GM21447 (cell line): ENCODE results near the gene TBC1D14.

ENCODE experiments used
- ATAC-seq: cut with Tn5 transposase; IDR thresholded peaks from one replicate; pipeline ENCODE4 v1.9.1; 2021; ENCODE audit not compliant: unreplicated experiment

Gene TBC1D14

DNA sequence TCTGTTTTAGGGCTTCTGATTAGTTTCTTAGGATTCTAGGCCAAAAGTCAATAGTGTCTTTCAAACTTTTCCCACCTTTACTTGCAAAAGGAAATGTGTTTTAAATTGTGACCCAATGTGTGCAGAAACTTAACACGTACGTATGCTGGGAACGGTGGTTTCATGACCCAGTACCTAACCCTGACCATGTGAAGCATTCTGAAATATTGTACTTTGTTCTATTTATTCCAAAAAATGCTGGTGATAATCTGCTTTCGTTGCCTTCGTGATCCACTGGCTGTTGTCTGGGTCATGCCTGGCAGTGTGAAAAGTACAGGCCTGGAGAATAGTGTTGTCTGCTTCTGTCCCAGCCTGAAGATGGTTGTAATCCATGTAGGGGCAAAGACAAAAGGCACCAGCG lies 106.9 kb downstream of the TBC1D14 start:
- no peak for ATAC-seq

DNA sequence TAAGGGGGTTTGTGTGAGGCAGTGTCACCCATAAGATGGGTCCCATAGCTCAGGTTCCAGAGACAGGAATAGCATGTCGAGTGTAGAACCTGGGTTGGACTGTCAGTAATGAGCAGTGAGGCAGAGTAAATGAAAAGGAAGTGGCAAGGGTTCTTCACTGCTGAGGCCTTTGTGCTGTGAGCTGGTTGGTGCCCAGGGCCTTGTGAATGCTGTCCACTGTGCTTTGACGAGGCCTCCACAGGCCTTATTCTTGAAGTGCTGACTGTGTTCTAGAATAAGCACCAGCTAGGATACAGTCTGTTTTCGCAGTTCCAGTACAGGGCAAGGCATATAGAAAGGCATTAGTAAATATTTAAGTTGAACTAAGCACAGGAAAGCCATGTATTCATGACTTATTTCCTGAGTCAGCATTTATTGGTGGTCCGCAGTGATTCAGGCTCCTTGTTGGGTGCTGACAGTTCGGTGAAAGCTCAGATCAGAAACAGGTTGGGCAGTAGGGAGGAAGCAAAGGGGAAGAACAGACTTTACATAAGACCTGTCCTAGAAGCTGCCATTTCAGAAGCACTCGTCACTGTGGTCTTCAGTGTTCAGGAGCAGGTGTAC lies 107.9 kb downstream of the TBC1D14 start:
- ATAC-seq: no peak

DNA sequence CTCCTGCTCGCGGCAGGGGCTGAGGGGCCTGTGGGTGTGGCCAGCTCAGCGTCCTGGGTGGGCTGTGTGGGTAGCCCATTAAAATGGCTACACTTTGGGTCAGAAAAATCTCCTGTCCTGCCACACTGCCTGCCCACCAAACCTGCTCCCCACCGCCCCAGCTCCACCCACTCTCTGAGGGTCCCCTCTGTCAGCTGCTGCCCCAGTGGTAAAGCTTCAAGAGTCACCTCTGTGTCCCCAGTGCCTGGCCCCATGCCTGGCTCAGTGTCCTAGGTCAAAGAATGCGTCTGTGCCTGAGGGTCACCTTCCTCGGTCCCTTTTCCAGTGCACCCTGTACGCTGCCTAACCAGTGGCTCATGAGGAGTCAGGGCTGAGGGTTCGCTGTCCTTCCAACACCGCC lies 108.7 kb downstream of the TBC1D14 start:
- ATAC-seq: no peak

DNA sequence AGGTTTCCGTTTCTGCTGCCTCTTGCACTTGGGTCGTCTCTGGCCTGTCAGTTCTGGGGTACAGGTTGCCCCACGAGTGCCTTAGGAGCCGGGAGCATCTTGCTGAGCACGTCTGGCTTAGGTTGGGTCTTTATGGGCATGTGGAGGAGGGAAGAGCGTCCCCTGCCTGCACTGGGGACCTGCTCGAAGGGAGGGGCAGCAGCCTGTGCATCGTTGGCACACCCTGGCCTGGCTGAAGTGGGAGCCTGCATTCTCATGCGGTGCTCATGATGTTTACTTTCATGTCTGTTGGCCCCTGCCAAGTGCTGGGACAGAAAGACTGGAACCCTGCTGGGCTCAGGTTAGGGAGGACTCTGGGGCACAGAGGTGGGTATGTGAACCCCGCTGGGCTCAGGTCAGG lies 109.7 kb downstream of the TBC1D14 start:
- no peak for ATAC-seq

DNA sequence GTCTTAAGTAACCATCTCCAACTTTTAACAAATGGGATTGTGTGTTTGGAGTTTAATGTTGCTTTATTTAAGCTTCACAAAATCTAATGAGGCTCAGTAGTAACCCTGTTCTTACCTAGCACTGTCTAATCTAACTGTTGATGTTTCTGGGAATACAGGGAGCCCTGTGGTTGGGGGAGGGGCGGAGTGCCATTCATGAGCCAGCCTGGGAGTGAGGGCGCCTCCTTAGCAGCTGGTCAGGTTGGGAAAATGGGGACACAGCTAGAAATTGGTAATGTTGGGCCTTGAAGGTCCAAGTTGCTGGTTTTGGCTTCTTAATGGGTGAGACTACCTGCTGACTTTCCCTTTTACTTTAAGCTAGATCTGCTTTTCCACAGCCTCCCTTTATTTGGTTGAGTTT lies 110.7 kb downstream of the TBC1D14 start:
- ATAC-seq: no peak

DNA sequence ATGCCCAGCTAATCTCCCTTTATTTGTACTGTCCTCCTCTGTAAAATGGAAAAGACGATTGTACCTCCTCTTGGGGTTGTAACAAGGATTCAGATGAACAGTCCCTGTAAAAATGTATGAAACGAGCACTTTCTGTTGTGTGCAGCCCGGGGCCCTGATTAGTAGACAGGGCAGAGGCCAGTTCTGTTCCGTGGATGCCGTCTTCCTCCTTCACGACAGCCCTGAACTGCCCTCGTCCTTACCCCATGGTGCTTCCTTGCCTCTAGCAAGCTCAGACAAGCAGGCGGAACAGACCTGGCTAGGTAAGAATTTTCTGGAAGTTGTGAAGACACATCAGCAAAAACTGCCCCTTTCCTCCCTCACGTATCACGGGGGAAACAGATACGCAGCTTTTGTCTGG lies 111.2 kb downstream of the TBC1D14 start:
- no peak for ATAC-seq

DNA sequence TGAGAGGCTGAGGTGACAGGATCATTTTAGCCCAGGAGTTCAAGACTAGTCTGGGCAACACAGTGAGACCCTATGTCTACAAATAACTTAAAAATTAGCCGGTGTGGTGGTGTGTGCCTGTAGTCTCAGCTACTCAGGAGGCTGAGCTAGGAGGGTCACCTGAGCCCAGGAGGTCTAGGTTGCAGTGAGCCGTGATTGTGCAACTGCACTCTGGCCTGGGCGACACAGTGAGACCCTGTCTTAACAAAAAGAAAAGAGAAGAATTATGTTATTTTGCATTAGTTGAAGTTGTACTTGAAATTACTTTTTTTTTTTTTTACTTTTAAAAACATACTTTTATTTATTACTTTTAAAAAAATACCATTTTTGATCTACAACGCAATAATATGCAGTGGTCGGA lies 111.7 kb downstream of the TBC1D14 start:
- ATAC-seq: no peak

DNA sequence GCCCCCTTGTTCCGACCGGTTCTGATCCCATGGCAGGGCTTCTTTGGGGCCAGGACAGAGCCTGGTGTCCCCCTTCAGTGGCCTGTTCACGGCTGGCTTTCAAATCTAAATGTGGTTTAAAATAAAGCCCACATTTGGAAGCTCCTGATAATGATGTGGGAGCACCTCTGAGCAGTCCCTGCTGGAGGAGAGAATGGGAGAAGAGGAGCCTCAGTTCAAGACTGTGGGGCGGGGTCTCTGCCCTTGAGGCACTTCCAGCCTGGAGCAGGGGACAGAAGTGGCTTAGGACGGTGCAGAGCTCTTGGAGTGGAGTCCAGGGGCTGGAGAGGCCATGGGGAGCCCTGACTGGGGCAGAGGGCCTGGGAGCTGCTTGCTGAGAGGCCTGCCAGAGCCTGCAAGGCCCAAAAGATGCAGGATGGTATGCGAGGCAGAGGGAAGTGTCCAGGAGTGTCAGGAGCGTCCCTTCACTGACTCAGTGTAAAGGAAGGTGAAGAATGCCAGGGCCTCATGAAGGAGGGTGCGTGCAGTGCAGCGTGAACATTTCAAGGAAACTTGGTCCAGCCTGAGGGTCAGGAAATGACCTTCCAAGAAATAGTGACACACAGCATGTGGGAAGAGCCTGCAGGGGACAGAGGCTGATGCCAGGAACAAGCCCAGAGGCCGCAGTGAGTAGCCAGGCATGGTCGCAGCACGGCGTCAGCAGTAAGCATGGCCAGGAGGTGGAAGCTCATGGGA lies 112.5 kb downstream of the TBC1D14 start:
- no peak for ATAC-seq

DNA sequence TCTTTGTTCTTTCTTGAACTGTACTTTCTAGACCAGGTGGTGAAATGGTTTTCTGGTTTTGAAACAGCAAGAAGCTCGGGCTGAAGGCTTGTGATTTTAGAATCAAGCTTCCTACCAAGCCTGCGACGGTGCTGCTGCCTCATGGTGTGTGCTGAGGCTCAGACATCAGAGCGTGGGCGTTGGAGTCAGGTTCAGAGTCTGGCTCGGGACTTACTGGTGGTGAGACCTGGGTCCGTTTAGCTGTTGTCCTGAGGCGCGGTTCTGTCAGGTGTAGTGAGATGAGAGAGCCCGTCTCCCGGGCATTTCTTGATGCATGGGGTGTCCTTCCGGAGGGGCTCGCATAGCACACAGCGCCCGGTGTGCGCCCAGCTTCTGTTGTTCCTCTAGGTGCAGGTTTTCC lies 113.9 kb downstream of the TBC1D14 start:
- no peak for ATAC-seq

DNA sequence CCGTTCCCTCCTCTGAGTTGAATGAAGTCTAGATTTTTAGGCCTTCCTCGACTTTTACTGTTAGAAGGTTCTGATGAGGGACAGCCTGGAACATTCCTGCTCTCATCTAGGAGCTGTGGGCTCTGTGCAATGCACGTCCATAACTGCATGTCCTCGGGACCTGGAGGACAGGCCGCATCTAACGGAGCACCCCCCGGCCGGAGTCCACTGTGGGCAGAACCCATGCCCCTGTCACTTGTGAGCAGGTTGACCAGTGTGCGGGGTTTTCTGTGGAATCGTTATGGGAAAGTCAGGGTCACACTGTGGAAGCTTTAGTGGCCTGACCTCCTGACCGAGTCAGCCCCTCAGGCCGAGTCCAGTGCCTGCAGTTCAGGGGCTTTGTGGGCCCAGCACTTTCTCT lies 114.3 kb downstream of the TBC1D14 start:
- no peak for ATAC-seq

DNA sequence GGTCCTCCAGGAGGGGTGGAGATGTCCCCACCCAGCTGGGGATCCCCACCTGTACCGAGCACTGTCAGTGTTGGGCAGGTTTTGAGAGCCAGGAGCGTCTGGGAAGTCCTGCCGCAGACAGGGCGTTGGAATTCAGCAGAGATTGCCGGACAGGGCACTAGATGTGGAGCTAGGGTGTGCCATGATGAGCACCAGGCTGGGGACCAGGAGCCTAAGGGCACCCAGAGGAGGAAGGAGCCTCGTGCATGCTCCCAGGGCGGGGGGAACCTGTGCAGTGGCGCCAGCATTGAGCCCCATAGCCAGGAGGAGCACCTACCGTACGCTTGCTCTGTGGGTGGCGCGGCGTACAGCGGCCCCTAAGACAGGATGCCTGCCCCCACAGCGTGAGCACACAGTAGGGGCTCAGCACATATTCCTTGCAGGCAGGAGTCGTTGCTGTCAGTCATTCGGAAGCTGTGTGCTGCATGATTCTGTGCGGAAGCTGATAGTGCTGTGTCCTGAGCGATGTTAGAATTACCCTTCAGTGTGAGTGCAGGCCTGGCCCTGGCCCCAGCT lies 114.8 kb downstream of the TBC1D14 start:
- ATAC-seq: no peak

DNA sequence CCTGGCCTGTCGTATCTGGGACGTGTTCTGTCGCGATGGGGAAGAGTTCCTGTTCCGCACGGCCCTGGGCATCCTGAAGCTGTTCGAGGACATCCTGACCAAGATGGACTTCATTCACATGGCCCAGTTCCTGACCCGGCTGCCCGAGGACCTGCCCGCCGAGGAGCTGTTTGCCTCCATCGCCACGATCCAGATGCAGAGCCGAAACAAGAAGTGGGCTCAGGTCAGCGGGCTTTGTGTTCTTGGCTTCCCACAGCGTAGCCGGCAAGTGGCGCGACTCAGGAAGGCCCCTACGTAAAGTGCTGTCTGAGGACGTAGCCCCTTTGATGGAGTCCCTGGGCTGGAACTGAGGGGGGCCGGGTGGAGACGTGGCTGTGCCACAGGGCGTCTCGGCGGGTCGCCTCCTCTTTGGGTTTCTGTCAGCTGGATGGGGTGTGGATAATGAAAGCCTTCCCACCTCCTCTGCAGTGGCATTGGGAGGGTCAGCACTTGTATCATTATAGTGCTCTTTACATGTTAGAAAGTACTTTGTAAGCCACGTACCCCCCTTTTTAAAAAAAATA lies 115.5 kb downstream of the TBC1D14 start:
- ATAC-seq: no peak

DNA sequence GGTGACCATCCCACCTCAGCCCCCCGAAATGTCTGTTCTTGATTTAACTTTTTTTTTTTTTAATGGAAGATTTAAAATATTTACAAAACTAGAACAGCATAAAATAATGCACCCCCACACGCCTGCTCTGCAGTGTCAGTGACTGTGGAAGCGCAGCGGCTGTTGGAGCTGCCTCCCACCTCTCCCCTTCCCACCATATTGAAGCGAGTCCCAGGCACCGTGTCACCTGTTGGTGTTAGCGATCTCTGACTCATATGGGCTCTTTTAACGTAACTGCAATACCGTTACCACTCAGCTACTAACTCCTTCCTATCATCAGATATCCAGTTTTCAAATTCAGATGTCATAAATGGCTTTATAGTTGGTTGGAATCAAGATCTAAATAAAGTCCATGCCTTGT lies 116.5 kb downstream of the TBC1D14 start:
- ATAC-seq: no peak

DNA sequence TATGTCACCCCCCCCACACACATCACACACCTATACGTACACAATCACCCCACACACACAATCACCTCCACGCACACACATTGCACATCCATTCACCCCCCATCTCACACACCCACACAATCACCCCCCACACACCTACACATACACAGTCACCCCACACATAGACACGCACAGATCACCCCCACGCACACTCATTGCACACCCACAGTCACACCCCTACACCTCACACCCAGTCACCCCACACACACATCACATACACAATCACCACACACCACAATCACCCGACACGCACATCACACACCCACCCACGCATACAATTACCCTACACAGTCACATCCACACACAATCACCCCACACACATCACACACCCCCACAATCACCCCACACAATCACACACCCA lies 117.7 kb downstream of the TBC1D14 start:
- no peak for ATAC-seq

DNA sequence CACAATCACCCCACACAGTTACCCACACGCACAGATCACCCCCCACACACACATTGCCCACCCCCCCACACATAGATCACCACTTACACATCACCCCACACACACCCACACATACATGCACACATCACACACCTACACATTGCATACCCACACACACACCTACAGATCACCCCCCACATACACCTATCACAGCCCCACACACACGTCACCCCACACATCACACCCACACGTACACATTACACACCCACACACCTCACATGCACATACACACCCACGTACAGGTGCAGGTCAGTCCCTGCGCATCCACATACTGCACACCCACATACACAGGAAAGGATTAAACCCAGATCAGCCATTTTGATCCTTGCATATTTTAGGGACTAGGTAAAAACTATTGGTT lies 118.3 kb downstream of the TBC1D14 start:
- ATAC-seq: no peak

DNA sequence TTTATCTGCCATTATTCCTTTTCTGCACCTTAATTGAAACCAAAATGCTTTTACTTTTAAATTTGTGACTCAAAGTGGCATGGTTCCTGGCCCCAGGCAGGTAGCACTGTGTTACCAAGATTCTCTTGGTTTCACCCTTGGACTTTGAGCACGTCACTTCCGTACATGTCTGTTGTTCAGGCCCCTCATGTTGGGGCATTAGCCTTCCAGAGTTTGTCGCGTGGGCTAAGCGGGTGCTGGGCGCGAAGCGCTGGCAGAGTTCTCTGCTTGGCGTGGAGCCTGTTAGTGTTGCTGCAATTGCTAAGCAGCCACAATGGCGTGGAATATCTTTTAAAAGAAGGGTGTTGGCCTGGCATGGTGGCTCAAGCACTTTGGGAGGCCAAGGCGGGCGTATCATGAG lies 119.6 kb downstream of the TBC1D14 start:
- ATAC-seq: no peak

DNA sequence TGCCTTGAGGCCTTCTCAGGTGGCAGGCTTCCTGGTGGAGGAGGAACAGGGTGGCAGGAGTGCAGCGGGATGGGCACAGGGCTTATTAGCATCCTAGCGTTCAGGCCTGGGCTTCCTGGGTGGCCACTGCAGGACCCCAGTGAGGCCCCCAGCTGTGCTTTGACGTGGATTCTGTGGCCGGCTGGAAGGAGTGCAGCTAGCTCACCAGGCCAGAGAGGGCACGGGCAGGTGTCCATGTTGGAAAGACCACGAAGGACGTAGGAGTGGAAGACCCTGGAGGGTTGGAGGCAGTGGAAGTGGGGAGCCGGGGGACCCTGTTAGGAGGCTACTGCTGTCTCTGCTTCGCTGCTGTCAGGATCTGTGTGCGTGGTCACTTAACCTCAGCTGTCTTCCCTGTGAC lies 120.3 kb downstream of the TBC1D14 start:
- no peak for ATAC-seq

DNA sequence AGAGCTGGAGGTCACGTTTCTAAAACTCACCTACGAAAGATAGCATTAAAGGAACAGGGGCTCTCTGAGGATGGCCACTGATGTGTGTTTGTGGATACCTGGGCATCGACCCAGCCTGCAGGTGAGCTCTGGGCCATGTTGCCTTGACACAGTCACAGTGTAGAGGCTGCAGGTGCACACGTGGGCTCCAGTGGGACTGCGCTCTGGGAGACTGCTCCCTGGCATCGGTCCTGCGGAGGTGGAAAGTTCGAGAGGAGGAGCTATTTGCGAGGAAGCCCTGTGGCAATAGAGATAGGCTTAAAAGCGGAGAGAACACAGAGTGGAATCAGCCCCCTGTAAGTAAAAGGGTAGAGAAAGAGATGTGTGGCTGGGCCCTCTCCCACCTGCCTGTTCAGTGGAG lies 121.2 kb downstream of the TBC1D14 start:
- ATAC-seq: no peak

DNA sequence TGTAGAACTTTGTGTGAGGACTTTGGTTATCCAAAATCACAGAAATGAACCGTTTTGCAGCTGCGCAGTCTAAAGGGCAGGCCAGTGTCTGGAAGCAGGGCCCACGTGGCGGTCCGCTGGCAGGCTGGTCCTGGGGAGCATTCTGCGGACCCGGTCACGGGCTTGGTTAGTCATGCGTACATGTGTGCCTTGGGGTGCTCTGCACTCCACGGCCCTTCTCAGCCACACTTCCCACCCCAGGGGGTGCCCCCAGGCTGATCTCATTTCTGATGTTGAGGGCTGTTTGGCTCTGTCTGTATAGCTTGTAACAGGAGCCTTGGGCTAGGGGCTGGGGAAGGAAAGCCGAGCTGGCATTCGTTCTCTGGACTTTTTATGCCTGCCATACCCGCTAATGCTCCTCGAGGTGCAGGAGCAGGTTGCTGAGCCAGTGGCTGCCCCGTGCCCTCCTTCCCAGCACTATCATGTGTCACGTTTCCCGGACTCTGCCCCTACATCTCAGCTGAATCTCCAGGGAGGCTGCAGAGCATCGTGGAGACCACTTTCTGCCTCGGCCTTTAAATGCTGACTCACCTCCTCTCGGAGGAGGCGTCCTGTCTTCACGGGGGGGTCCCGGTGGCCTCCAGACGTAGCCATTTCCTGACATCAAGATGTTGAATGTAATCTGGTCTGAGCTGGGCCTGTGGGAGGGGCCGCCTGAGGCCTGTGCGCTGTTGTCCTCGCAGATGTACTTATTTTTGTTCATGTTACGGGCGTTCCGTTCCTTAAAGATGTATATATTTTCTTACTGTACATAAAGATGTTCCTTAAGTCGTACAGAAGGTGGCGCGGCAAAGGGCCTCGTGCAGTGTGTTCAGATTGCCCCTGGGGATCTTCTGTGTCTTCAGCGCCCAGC lies 122.2 kb downstream of the TBC1D14 start:
- no peak for ATAC-seq

DNA sequence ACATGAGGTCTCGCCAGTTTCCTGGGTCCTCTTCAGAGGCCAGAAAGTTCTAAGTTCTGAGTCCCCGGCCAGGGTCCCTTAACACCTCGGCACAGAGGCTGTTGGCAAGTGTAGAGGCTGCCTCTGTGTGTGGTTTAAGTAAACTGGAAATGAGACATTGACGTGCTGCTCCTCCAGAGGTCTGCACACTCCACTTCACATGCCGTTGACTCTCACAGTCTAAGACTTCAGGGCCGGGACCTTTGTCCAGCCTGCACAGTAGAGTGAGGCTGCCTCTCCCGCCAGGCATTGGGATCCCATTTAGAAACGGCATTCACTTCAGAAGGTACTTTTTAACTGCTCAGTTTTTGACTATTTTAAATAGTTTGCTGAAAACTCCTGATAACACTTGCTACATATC lies 123.0 kb downstream of the TBC1D14 start:
- ATAC-seq: no peak

DNA sequence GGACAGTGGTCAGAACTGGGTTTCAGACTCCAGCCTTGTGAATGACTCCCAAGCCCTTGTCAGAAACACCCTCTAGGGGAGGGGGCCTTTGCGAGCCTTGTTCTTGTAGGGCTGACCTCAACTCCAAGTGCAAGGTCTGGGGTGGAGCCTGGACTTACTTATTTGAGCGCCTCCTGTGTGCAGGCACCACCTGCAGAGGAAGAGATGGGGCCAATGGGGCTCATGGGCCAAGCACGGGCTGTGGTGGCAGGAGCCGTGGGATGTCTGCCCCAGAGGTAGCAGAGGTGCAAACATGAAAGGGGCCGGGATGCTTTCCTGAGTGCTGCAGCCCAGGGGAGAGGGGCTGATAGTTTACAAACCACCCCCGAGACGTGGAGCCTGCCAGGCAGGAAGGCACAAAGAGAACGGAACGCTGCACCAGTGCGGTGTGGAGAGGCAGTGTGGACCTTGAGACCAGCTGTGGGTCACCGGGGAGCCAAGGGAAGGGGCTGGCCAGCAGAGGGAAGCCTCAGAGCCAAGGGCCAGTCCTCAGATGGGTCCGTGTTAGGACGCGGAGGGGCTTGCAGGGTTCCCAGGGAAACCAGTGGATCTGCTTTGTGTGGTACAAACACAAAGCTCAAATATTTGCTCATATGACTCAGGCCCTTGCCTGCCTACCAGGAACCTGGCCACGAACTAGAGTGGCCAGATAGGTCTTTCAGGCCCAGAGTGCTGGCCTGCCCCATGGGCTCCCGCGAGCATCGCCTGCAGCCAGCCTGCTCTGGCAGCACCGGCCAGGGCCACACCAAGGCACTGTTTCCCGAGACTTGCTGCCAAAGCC lies 124.8 kb downstream of the TBC1D14 start:
- no peak for ATAC-seq
